ENCODE results near the gene FAM219A. TPM values are rescaled to one million over a fixed set of nuclear protein-coding genes. Genes with fewer than 3 reads are reported as not detected.

Gene FAM219A
- total and polyA plus RNA-seq, 7 donors, result 3.0 to 10.2 (median 7.9) TPM

GRCh38 chr9:34501372-34501771 is 43.0 kb upstream of the FAM219A start:
- H3K27me3 ChIP-seq, result no peaks in the 10 kb centered on the region
- H3K9me3 ChIP-seq, result no peaks in the 10 kb centered on the region
- H3K27ac ChIP-seq, result peak overlapping the region in 3 of 4 donors; percentile 35 to 67 (median 51)
- intact Hi-C loops (cut with DNase I), result loop anchor here (2.0 to 5.0 kb wide), 6 partner anchors 44 to 169 kb away; partner anchors contain the start of genes DNAI1 and FAM219A
- 70 to 85% methylated on average over 2 of the region's 2 CpGs for WGBS, 2 donors
- TF ChIP-seq CTCF (IDR thresholded peaks at IDR 0.05), result no peak
- TF ChIP-seq EP300 (IDR thresholded peaks at IDR 0.05), result no peak
- no peak for TF ChIP-seq POLR2AphosphoS5 (IDR thresholded peaks at IDR 0.05)
- no peak for TF ChIP-seq POLR2A (IDR thresholded peaks at IDR 0.05)
- no peak overlapping the region for H3K4me3 ChIP-seq
- no peak for DNase-seq
- H3K4me1 ChIP-seq, result peaks cover 0 to 29% (median 25%) of the 10 kb centered on the region in 4 donors
- H3K36me3 ChIP-seq, result no peaks in the 10 kb centered on the region

GRCh38 chr9:34500623-34501267 is 42.4 kb upstream of the FAM219A start:
- peak; percentile 73 to 98 (median 90) for TF ChIP-seq CTCF (IDR thresholded peaks at IDR 0.05)
- no peak for TF ChIP-seq EP300 (IDR thresholded peaks at IDR 0.05)

GRCh38 chr9:34499076-34499475 is 40.7 kb upstream of the FAM219A start:
- H3K9me3 ChIP-seq, result no peaks in the 10 kb centered on the region
- H3K4me1 ChIP-seq, result peaks cover 0 to 29% (median 25%) of the 10 kb centered on the region in 4 donors
- WGBS, 2 donors, result 85 to 86% methylated on average over 2 of the region's 2 CpGs
- H3K27me3 ChIP-seq, result no peaks in the 10 kb centered on the region
- TF ChIP-seq EP300 (IDR thresholded peaks at IDR 0.05) (no peak), CTCF (IDR thresholded peaks at IDR 0.05) (no peak), POLR2A (IDR thresholded peaks at IDR 0.05) (no peak), POLR2AphosphoS5 (IDR thresholded peaks at IDR 0.05) (no peak)
- no peak overlapping the region for H3K4me3 ChIP-seq
- H3K36me3 ChIP-seq, result no peaks in the 10 kb centered on the region
- intact Hi-C loops (cut with DNase I), result no loop called here
- no peak overlapping the region for H3K27ac ChIP-seq
- no peak for DNase-seq

More at GRCh38 chr9:34500623-34501267, 42.4 kb upstream of the FAM219A start:
- Histone ChIP-seq H3K4me1 (peaks cover 0 to 29% (median 25%) of the 10 kb centered on the region in 4 donors), H3K9me3 (no peaks in the 10 kb centered on the region), H3K27ac (no peak overlapping the region), H3K36me3 (no peaks in the 10 kb centered on the region), H3K27me3 (no peaks in the 10 kb centered on the region), H3K4me3 (no peak overlapping the region)
- DNase-seq, result no peak
- 1 to 3% methylated on average over 6 of the region's 6 CpGs for WGBS, 2 donors
- intact Hi-C loops (cut with DNase I), result loop anchor here (2.0 to 5.0 kb wide), 6 partner anchors 43 to 168 kb away; partner anchors contain the start of genes DNAI1 and FAM219A

- no peaks in the 10 kb centered on the region for H3K9me3 ChIP-seq
- WGBS, 2 donors, result 41% methylated on average over 3 of the region's 3 CpGs
- H3K36me3 ChIP-seq, result no peaks in the 10 kb centered on the region
- peaks cover 0 to 29% (median 25%) of the 10 kb centered on the region in 4 donors for H3K4me1 ChIP-seq
- TF ChIP-seq EP300 (IDR thresholded peaks at IDR 0.05), result no peak
- no peak for TF ChIP-seq CTCF (IDR thresholded peaks at IDR 0.05)
- no peak for TF ChIP-seq POLR2A (IDR thresholded peaks at IDR 0.05)
- no peak for TF ChIP-seq POLR2AphosphoS5 (IDR thresholded peaks at IDR 0.05)
- H3K27me3 ChIP-seq, result no peaks in the 10 kb centered on the region
- no peak overlapping the region for H3K27ac ChIP-seq
- H3K4me3 ChIP-seq, result no peak overlapping the region
- DNase-seq, result no peak
- intact Hi-C loops (cut with DNase I), result no loop called here
These were observed 40.2 kb upstream of the FAM219A start for GRCh38 chr9:34498553-34498952.
